Type B pancreatic cell (in vitro differentiated cells): ENCODE results near the gene PTRH1. TPM values are rescaled to one million over a fixed set of nuclear protein-coding genes. Genes with fewer than 3 reads are reported as not detected.

Experiments used
- DNase-seq: peaks from one replicate; pipeline ENCODE4 v3.0.0; 2021; ENCODE audit warnings: mixed read lengths; ENCODE audit not compliant: unreplicated experiment; ENCODE audit errors: extremely low spot score
- H3K27ac Mint-ChIP-seq: 2 replicates; pipeline ENCODE4 v1.8.0; 2021; ENCODE audit warnings: mild to moderate bottlenecking, mixed read lengths
- H3K27me3 Mint-ChIP-seq: 2 replicates; pipeline ENCODE4 v1.8.0; 2021; ENCODE audit warnings: mixed read lengths
- H3K36me3 Mint-ChIP-seq: 2 replicates; pipeline ENCODE4 v1.8.0; 2021; ENCODE audit warnings: mixed read lengths
- H3K4me1 Mint-ChIP-seq: one replicate; pipeline ENCODE4 v1.8.0; 2021; ENCODE audit warnings: mixed read lengths; ENCODE audit not compliant: unreplicated experiment
- H3K4me3 Mint-ChIP-seq: 2 replicates; pipeline ENCODE4 v1.8.0; 2021; ENCODE audit warnings: mild to moderate bottlenecking, mixed read lengths
- H3K9me3 Mint-ChIP-seq: 2 replicates; pipeline ENCODE4 v1.8.0; 2021; ENCODE audit warnings: mixed read lengths
- CTCF ChIP-seq: fragments of 200-600 bp; sonication (generic); conservative IDR thresholded peaks from 2 replicates; pipeline ENCODE4 v1.5.0; 2021; ENCODE audit warnings: antibody characterized with exemption, mild to moderate bottlenecking
- total RNA-seq: library from RNA; stranded (reverse); gene quantifications from 2 replicates; pipeline ENCODE4 v1.2.1, GENCODE V29; 2021; ENCODE audit warnings: low replicate concordance

PTRH1 gene
- total RNA-seq, 1 donor from 2014 or later, result 13.9 TPM

GRCh38 chr9:127692071-127692470 is 23.4 kb downstream of the PTRH1 start:
- H3K27me3 Mint-ChIP-seq, result no peaks in the 10 kb centered on the region
- H3K36me3 Mint-ChIP-seq, result peaks cover 18% of the 10 kb centered on the region
- TF ChIP-seq CTCF, result no peak
- H3K4me1 Mint-ChIP-seq, result peaks cover 20% of the 10 kb centered on the region
- H3K27ac Mint-ChIP-seq, result no peak overlapping the region
- H3K9me3 Mint-ChIP-seq, result no peaks in the 10 kb centered on the region
- DNase-seq, result no peak
- H3K4me3 Mint-ChIP-seq, result no peak overlapping the region

GRCh38 chr9:127690735-127691134 is 24.7 kb downstream of the PTRH1 start:
- Mint-ChIP-seq H3K9me3 (no peaks in the 10 kb centered on the region), H3K27ac (no peak overlapping the region), H3K36me3 (peaks cover 18% of the 10 kb centered on the region), H3K4me3 (no peak overlapping the region), H3K4me1 (peaks cover 25% of the 10 kb centered on the region), H3K27me3 (no peaks in the 10 kb centered on the region)
- DNase-seq, result no peak
- TF ChIP-seq CTCF, result no peak

GRCh38 chr9:127689329-127690000 is 26.0 kb downstream of the PTRH1 start:
- no peak for DNase-seq
- no peak overlapping the region for H3K4me3 Mint-ChIP-seq
- no peak overlapping the region for H3K27ac Mint-ChIP-seq
- no peaks in the 10 kb centered on the region for H3K9me3 Mint-ChIP-seq
- H3K36me3 Mint-ChIP-seq, result peaks cover 18% of the 10 kb centered on the region
- H3K4me1 Mint-ChIP-seq, result peaks cover 14% of the 10 kb centered on the region
- no peak for TF ChIP-seq CTCF
- H3K27me3 Mint-ChIP-seq, result no peaks in the 10 kb centered on the region

GRCh38 chr9:127686461-127687393 is 28.7 kb downstream of the PTRH1 start:
- Mint-ChIP-seq H3K36me3 (peaks cover 20% of the 10 kb centered on the region), H3K27me3 (no peaks in the 10 kb centered on the region), H3K4me3 (no peak overlapping the region), H3K4me1 (peaks cover 8% of the 10 kb centered on the region), H3K27ac (no peak overlapping the region), H3K9me3 (no peaks in the 10 kb centered on the region)
- no peak for TF ChIP-seq CTCF
- no peak for DNase-seq

GRCh38 chr9:127684576-127684975 is 30.9 kb downstream of the PTRH1 start:
- H3K4me1 Mint-ChIP-seq, result peaks cover 6% of the 10 kb centered on the region
- no peak overlapping the region for H3K4me3 Mint-ChIP-seq
- no peak for TF ChIP-seq CTCF
- no peaks in the 10 kb centered on the region for H3K9me3 Mint-ChIP-seq
- no peak overlapping the region for H3K27ac Mint-ChIP-seq
- no peak for DNase-seq
- no peaks in the 10 kb centered on the region for H3K27me3 Mint-ChIP-seq
- H3K36me3 Mint-ChIP-seq, result peaks cover 14% of the 10 kb centered on the region
